Endothelial cell of umbilical vein (primary cell): ENCODE data around the gene NELL2. TPM values are rescaled to one million over a fixed set of nuclear protein-coding genes. Genes with fewer than 3 reads are reported as not detected.

ENCODE experiments used
- BruUV-seq: library from RNA; stranded (reverse); fragments of 400-500 nt; replicated peaks from 2 replicates; lab custom pipeline; 2021; lab: Mats Ljungman, UMichigan
- CTCF ChIA-PET: fragments of 300-600, 350-600 bp; sonication (Branson Sonifier 250); formaldehyde crosslinking; loops from one replicate; lab custom pipeline; 2021; ENCODE audit warnings: antibody characterized with exemption, inconsistent platforms; lab: Charles Lee
- POLR2A ChIA-PET: fragments of 300-600, 350-600 bp; sonication (Branson Sonifier 250); formaldehyde crosslinking; loops from one replicate; lab custom pipeline; 2021; ENCODE audit warnings: antibody characterized with exemption, inconsistent platforms; lab: Charles Lee
- DNase-seq: peaks from one replicate; pipeline ENCODE4 v3.0.0-alpha.2; 2011; ENCODE audit warnings: low read depth, low spot score
- FAIRE-seq: peaks from 2 replicates; lab custom pipeline; 2011; peaks lifted over from hg19 to GRCh38; lab: Jason Lieb, UNC
- H2AFZ ChIP-seq: 2 replicates; pipeline ENCODE4 v1.6.0; 2012; ENCODE audit warnings: low read depth, low read length, control low read depth, inconsistent platforms
- H3K27ac ChIP-seq: 2 replicates; pipeline ENCODE4 v1.5.1; 2011; ENCODE audit warnings: low read depth, mild to moderate bottlenecking, control low read depth, low read length, moderate library complexity; ENCODE audit not compliant: insufficient read depth
- H3K27me3 ChIP-seq, 2 experiments: 2 replicates each; pipeline versions ENCODE4 v1.6.0 to v1.6.1; 2011; ENCODE audit warnings: low read length in 2 of 2, mixed read lengths in 1 of 2; ENCODE audit not compliant: control insufficient read depth in 2 of 2, insufficient read depth in 2 of 2
- H3K36me3 ChIP-seq, 2 experiments: 2 replicates in 1 of 2; 3 replicates in 1 of 2; pipeline ENCODE4 v1.5.1; 2011; ENCODE audit warnings: low read length in 2 of 2, mild to moderate bottlenecking in 1 of 2, moderate library complexity in 1 of 2; ENCODE audit not compliant: control insufficient read depth in 2 of 2, insufficient read depth in 2 of 2; ENCODE audit errors: extremely low read depth in 1 of 2
- H3K4me1 ChIP-seq: 3 replicates; pipeline ENCODE4 v1.5.1; 2011; ENCODE audit warnings: mild to moderate bottlenecking, low read length; ENCODE audit not compliant: control insufficient read depth, insufficient read depth; ENCODE audit errors: extremely low read depth
- H3K4me2 ChIP-seq: 2 replicates; pipeline ENCODE4 v1.6.1; 2011; ENCODE audit warnings: low read length, control low read depth, mixed read lengths; ENCODE audit not compliant: insufficient read depth
- H3K4me3 ChIP-seq, 3 experiments: fragments of 200-600 bp in 1 of 3; sonication (generic), shearing (Covaris generic) in 1 of 3; replicated peaks in 1 of 3; 2 replicates each; pipeline ENCODE4 v1.5.1; 2011 to 2016; ENCODE audit warnings: control low read depth in 3 of 3, low read length in 3 of 3, mild to moderate bottlenecking in 2 of 3, inconsistent platforms in 1 of 3, low read depth in 1 of 3, moderate library complexity in 1 of 3; ENCODE audit not compliant: insufficient read depth in 1 of 3
- H3K79me2 ChIP-seq: 2 replicates; pipeline ENCODE4 v1.6.0; 2012; ENCODE audit warnings: low read length, inconsistent platforms; ENCODE audit not compliant: control insufficient read depth, insufficient read depth
- H3K9ac ChIP-seq: replicated peaks from 2 replicates; pipeline ENCODE3; 2011; ENCODE audit warnings: low read length, control low read depth; ENCODE audit not compliant: insufficient read depth; ENCODE audit errors: extremely low read depth
- H3K9me1 ChIP-seq: replicated peaks from 3 replicates; pipeline ENCODE4 v1.6.0; 2011; ENCODE audit warnings: mild to moderate bottlenecking, low read length; ENCODE audit not compliant: control insufficient read depth, insufficient read depth; ENCODE audit errors: extremely low read depth
- H3K9me3 ChIP-seq: replicated peaks from 2 replicates; pipeline ENCODE4 v1.5.1; 2012; ENCODE audit warnings: low read length, inconsistent platforms; ENCODE audit not compliant: control insufficient read depth, insufficient read depth
- H4K20me1 ChIP-seq: replicated peaks from 2 replicates; pipeline ENCODE3; 2011; ENCODE audit warnings: mild to moderate bottlenecking, low read length; ENCODE audit not compliant: control insufficient read depth, insufficient read depth; ENCODE audit errors: extremely low read depth
- EZH2 ChIP-seq: IDR thresholded peaks from 2 replicates; pipeline ENCODE4 v1.6.1; 2012; ENCODE audit warnings: borderline replicate concordance, low read depth, mild to moderate bottlenecking, moderate library complexity, low read length, inconsistent platforms; ENCODE audit not compliant: severe bottlenecking
- FOS ChIP-seq: IDR thresholded peaks from 2 replicates; pipeline ENCODE4 v1.6.1; 2011; ENCODE audit warnings: mild to moderate bottlenecking, low read length, moderate library complexity, borderline replicate concordance; ENCODE audit not compliant: insufficient read depth
- GATA2 ChIP-seq: IDR thresholded peaks from 2 replicates; pipeline ENCODE4 v1.7.0; 2011; ENCODE audit warnings: low read depth, mild to moderate bottlenecking, moderate library complexity, mixed read lengths, low read length; ENCODE audit not compliant: insufficient read length, insufficient read depth
- JUN ChIP-seq: IDR thresholded peaks from 2 replicates; pipeline ENCODE4 v1.6.1; 2011; ENCODE audit warnings: borderline replicate concordance, low read depth; ENCODE audit not compliant: insufficient read length, insufficient read depth
- MYC ChIP-seq: IDR thresholded peaks from one replicate; pipeline ENCODE4 v1.6.1; 2011; ENCODE audit warnings: mild to moderate bottlenecking, low read depth, low read length
- POLR2A ChIP-seq: IDR thresholded peaks from 2 replicates; pipeline ENCODE4 v1.6.1; 2012; ENCODE audit warnings: low read depth, mild to moderate bottlenecking, control low read depth, low read length
- POLR2AphosphoS5 ChIP-seq: IDR thresholded peaks from 2 replicates; pipeline ENCODE4 v1.6.1; 2012; ENCODE audit warnings: low read depth, mild to moderate bottlenecking, control low read depth, low read length, moderate library complexity; ENCODE audit not compliant: insufficient read depth
- dilution Hi-C: fragments of 300-500 bp; cut with MboI; formaldehyde crosslinking; loops from one replicate; pipeline ENCODE4 v1.15.0; 2019; ENCODE audit warnings: low sequenced_read_pairs; ENCODE audit not compliant: extremely low pct_ligation_motif_present
- intact Hi-C: fragments of 100-400 bp; cut with micrococcal nuclease; formaldehyde crosslinking; loops from one replicate; pipeline ENCODE4 v1.10.0; 2022
- polyA plus RNA-seq, 4 experiments: library from polyadenylated mRNA; depleted of rRNA in 3 of 4; stranded (reverse) in 3 of 4; unstranded in 1 of 4; fragments of >200 nt; gene quantifications; 2 replicates each; pipeline versions ENCODE4 v1.2.1 to v1.2.3, GENCODE V29; 2011 to 2012; ENCODE audit warnings: missing spikeins in 1 of 4
- total RNA-seq: library from RNA; stranded (reverse); gene quantifications from 2 replicates; pipeline ENCODE4 v1.2.3, GENCODE V29; 2021
- TF ChIP-seq, protein P1 (sequence below), 2 donors: IDR thresholded peaks; 1 replicate in 1 of 2; 2 replicates in 1 of 2; pipeline ENCODE4 v1.5.1; 2011; ENCODE audit warnings: low read length in 2 of 2, mild to moderate bottlenecking in 2 of 2, moderate library complexity in 2 of 2, control low read depth in 1 of 2, inconsistent platforms in 1 of 2, low read depth in 1 of 2; ENCODE audit not compliant: insufficient read depth in 1 of 2; ENCODE audit errors: extremely low read depth in 1 of 2
- TF ChIP-seq, protein P2 (sequence below): IDR thresholded peaks from 2 replicates; pipeline ENCODE4 v1.6.1; 2011; ENCODE audit not compliant: insufficient read depth, insufficient read length

NELL2 gene
- total and polyA plus RNA-seq, 2 donors (not counting 3 experiments of a cell fraction or from before 2014, with no cell fraction given) = 0.11 to 0.49 TPM

DNA sequence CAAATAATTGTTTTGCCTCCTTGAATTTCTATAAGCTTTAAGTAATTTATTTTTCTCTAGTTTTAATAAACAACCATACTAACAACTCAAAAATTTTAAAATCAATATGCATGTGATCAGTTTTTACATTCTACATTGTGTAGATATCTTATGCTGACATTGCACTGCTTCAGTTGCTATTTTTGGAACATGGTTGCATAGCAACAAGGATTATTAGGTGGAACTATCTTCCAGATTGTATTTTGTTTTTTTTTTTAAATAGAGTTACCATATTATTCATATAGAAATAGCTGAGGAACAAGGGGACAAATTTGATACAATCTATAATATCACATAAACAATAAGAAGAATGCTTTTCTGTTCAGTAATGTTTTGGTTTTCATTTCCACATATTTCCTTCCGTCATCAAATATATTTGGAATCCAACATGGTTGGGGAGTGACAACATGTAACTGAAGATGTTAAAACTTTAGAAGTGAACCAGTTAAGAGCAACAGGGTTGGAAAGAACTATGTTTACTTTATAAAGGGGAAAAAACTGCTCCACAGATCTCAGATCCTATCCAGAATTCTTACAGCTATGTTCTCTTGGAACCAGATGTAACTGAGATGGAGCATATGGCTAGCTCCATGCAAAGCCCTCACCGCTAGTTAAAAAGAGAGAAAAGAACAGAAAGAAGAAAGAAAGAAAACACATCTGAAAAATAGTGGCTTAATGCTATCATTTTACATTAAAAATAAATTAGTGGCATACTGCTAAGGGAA lies 235.5 kb downstream of the NELL2 start:
- Histone ChIP-seq H3K9ac (no peak overlapping the region), H3K4me2 (no peak overlapping the region), H3K4me3 (no peak overlapping the region), H3K36me3 (no peaks in the 10 kb centered on the region), H3K9me3 (no peaks in the 10 kb centered on the region), H3K4me1 (no peaks in the 10 kb centered on the region), H3K27ac (no peak overlapping the region), H3K27me3 (no peaks in the 10 kb centered on the region), H2AFZ (no peak overlapping the region), H3K79me2 (no peaks in the 10 kb centered on the region), H4K20me1 (no peaks in the 10 kb centered on the region), H3K9me1 (no peaks in the 10 kb centered on the region)
- TF ChIP-seq, protein P1, sequence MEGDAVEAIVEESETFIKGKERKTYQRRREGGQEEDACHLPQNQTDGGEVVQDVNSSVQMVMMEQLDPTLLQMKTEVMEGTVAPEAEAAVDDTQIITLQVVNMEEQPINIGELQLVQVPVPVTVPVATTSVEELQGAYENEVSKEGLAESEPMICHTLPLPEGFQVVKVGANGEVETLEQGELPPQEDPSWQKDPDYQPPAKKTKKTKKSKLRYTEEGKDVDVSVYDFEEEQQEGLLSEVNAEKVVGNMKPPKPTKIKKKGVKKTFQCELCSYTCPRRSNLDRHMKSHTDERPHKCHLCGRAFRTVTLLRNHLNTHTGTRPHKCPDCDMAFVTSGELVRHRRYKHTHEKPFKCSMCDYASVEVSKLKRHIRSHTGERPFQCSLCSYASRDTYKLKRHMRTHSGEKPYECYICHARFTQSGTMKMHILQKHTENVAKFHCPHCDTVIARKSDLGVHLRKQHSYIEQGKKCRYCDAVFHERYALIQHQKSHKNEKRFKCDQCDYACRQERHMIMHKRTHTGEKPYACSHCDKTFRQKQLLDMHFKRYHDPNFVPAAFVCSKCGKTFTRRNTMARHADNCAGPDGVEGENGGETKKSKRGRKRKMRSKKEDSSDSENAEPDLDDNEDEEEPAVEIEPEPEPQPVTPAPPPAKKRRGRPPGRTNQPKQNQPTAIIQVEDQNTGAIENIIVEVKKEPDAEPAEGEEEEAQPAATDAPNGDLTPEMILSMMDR (IDR thresholded peaks at IDR 0.05; ENCODE audit: extremely low read depth in 1 of 2, insufficient read depth in 1 of 2, low read depth in 1 of 2, low read length in 2 of 2) = no peak
- TF ChIP-seq POLR2AphosphoS5 = no peak
- TF ChIP-seq, protein P2, sequence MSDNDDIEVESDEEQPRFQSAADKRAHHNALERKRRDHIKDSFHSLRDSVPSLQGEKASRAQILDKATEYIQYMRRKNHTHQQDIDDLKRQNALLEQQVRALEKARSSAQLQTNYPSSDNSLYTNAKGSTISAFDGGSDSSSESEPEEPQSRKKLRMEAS = no peak
- TF ChIP-seq GATA2 = no peak
- TF ChIP-seq JUN = no peak
- TF ChIP-seq EZH2 = no peak
- TF ChIP-seq POLR2A = no peak
- no peak for TF ChIP-seq FOS
- TF ChIP-seq MYC = no peak
- DNase-seq (no peak), FAIRE-seq (no peak)
- ChIA-PET POLR2A (no interaction called here), CTCF (no interaction called here)
- BruUV-seq = no TSS peak
- intact Hi-C loops = no loop called here
- dilution Hi-C loops = no loop called here
